ENCODE data around the gene TNKS2. TPM values are rescaled to one million over a fixed set of nuclear protein-coding genes. Genes with fewer than 3 reads are reported as not detected.

TNKS2 gene
- total RNA-seq, 1 experiment from 2014 or later: 46.2 TPM

DNA sequence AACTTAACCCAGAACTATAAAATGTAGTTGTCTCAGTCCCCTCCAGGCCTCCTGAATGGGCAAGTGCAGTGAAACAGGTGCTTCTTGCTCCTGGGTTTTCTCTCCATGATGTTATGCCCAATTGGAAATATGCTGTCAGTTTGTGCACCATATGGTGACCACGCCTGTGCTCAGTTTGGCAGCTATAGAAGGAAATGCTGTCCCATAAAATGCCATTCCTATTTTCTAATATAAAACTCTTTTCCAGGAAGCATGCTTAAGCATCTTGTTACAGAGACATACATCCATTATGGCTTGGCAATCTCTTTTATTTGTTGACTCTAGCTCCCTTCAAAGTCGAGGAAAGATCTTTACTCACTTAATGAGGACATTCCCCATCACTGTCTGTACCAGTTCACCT is 65.9 kb downstream of the TNKS2 start:
- Histone ChIP-seq H3K4me3 (ENCODE audit: low read depth in 2 of 2, low read length in 2 of 2) (no peak overlapping the region), H3K36me3 (ENCODE audit: control insufficient read depth, insufficient read depth, low read length) (peaks cover 52% of the 10 kb centered on the region), H3K27ac (ENCODE audit: low read length) (no peak overlapping the region), H3K27me3 (ENCODE audit: control insufficient read depth, insufficient read depth, low read length) (no peaks in the 10 kb centered on the region), H3K9me3 (ENCODE audit: control insufficient read depth, insufficient read depth, low read depth, low read length) (no peaks in the 10 kb centered on the region), H3K4me1 (ENCODE audit: control insufficient read depth, insufficient read depth, low read length) (no peaks in the 10 kb centered on the region)
- ChIA-PET POLR2A (no interaction called here), CTCF (no interaction called here)
- in situ Hi-C loops (cut with HindIII; ENCODE audit: low pct_unique_long_range_greater_than_20kb, low sequenced_read_pairs): no loop called here
- no peak for TF ChIP-seq POLR2AphosphoS5 (IDR thresholded peaks at IDR 0.05; ENCODE audit: low read depth, low read length)
- no peak for TF ChIP-seq SIN3A (IDR thresholded peaks at IDR 0.05; ENCODE audit: borderline replicate concordance, insufficient read depth, low read depth, low read length)
- no peak for TF ChIP-seq TCF7L2 (IDR thresholded peaks at IDR 0.05; ENCODE audit: low read depth, low read length)
- TF ChIP-seq, protein P1, sequence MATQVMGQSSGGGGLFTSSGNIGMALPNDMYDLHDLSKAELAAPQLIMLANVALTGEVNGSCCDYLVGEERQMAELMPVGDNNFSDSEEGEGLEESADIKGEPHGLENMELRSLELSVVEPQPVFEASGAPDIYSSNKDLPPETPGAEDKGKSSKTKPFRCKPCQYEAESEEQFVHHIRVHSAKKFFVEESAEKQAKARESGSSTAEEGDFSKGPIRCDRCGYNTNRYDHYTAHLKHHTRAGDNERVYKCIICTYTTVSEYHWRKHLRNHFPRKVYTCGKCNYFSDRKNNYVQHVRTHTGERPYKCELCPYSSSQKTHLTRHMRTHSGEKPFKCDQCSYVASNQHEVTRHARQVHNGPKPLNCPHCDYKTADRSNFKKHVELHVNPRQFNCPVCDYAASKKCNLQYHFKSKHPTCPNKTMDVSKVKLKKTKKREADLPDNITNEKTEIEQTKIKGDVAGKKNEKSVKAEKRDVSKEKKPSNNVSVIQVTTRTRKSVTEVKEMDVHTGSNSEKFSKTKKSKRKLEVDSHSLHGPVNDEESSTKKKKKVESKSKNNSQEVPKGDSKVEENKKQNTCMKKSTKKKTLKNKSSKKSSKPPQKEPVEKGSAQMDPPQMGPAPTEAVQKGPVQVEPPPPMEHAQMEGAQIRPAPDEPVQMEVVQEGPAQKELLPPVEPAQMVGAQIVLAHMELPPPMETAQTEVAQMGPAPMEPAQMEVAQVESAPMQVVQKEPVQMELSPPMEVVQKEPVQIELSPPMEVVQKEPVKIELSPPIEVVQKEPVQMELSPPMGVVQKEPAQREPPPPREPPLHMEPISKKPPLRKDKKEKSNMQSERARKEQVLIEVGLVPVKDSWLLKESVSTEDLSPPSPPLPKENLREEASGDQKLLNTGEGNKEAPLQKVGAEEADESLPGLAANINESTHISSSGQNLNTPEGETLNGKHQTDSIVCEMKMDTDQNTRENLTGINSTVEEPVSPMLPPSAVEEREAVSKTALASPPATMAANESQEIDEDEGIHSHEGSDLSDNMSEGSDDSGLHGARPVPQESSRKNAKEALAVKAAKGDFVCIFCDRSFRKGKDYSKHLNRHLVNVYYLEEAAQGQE (IDR thresholded peaks at IDR 0.05; ENCODE audit: insufficient read depth in 1 of 2, low read depth in 2 of 2, low read length in 1 of 2): no peak
- TF ChIP-seq, protein P2, sequence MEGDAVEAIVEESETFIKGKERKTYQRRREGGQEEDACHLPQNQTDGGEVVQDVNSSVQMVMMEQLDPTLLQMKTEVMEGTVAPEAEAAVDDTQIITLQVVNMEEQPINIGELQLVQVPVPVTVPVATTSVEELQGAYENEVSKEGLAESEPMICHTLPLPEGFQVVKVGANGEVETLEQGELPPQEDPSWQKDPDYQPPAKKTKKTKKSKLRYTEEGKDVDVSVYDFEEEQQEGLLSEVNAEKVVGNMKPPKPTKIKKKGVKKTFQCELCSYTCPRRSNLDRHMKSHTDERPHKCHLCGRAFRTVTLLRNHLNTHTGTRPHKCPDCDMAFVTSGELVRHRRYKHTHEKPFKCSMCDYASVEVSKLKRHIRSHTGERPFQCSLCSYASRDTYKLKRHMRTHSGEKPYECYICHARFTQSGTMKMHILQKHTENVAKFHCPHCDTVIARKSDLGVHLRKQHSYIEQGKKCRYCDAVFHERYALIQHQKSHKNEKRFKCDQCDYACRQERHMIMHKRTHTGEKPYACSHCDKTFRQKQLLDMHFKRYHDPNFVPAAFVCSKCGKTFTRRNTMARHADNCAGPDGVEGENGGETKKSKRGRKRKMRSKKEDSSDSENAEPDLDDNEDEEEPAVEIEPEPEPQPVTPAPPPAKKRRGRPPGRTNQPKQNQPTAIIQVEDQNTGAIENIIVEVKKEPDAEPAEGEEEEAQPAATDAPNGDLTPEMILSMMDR (IDR thresholded peaks at IDR 0.05): no peak
- ATAC-seq: no peak
- intact Hi-C loops (cut with micrococcal nuclease; ENCODE audit: unreplicated experiment): no loop called here
- no peak for DNase-seq (ENCODE audit: low read depth, low spot score)
- no TSS peak for BruUV-seq (replicated peaks)

DNA sequence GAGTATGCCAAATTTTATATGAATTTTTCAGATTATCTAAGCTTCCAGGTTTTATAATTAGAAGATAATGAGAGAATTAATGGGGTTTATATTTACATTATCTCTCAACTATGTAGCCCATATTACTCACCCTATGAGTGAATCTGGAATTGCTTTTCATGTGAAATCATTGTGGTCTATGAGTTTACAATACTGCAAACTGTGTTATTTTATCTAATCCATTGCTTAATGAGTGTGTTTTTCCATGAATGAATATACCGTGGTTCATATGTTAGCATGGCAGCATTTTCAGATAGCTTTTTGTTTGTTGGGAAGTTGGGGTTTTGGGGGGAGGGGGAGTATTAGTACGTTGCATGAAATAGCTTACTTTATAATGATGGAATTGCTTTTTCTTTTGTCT is 66.5 kb downstream of the TNKS2 start:
- no peak for ATAC-seq
- no peaks in the 10 kb centered on the region for H3K9me3 ChIP-seq (ENCODE audit: control insufficient read depth, insufficient read depth, low read depth, low read length)
- CTCF ChIA-PET: no interaction called here
- intact Hi-C loops (cut with micrococcal nuclease; ENCODE audit: unreplicated experiment): no loop called here
- no peaks in the 10 kb centered on the region for H3K27me3 ChIP-seq (ENCODE audit: control insufficient read depth, insufficient read depth, low read length)
- H3K4me1 ChIP-seq (ENCODE audit: control insufficient read depth, insufficient read depth, low read length): no peaks in the 10 kb centered on the region
- peaks cover 46% of the 10 kb centered on the region for H3K36me3 ChIP-seq (ENCODE audit: control insufficient read depth, insufficient read depth, low read length)
- TF ChIP-seq SIN3A (IDR thresholded peaks at IDR 0.05; ENCODE audit: borderline replicate concordance, insufficient read depth, low read depth, low read length) (no peak), TCF7L2 (IDR thresholded peaks at IDR 0.05; ENCODE audit: low read depth, low read length) (no peak)
- TF ChIP-seq, protein P1 (IDR thresholded peaks at IDR 0.05; ENCODE audit: insufficient read depth in 1 of 2, low read depth in 2 of 2, low read length in 1 of 2): no peak
- in situ Hi-C loops (cut with HindIII; ENCODE audit: low pct_unique_long_range_greater_than_20kb, low sequenced_read_pairs): no loop called here
- POLR2A ChIA-PET: interaction anchor here (0.6 kb wide), 1 partner anchor 582 kb away, joined by 5 read pairs; no protein-coding TSS in a partner anchor
- BruUV-seq (replicated peaks): no TSS peak
- DNase-seq (ENCODE audit: low read depth, low spot score): no peak
- H3K4me3 ChIP-seq (ENCODE audit: low read depth in 2 of 2, low read length in 2 of 2): no peak overlapping the region
- H3K27ac ChIP-seq (ENCODE audit: low read length): no peak overlapping the region

All from Panc1 (cell line).